ENCODE results near the gene CNTNAP2. TPM values are rescaled to one million over a fixed set of nuclear protein-coding genes. Genes with fewer than 3 reads are reported as not detected.

Gene CNTNAP2
- total and polyA plus RNA-seq, 9 of the 15 experiments (the other 6 are each of a cell fraction or from before 2014, with no cell fraction given): 0.04 to 0.62 (median 0.09) TPM; not detected in 4

DNA sequence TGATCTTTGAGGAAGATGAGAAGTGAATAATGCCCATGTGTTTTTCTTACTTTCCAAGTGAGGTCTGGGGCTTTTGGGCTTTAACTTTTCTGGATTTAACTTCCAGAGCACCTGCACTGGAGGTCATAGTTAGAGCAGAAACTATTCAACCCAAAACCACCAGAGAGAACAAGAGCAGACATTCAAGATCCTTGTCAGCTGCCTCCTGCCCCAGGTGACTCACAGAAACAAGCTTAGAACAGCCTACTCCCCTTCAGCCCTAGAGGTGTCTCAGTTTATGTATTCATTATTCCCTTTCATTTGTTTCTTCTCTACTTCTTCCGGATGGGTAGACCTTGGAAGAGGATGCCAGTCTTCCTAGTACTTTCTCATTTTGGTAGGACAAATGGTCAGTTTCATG lies 270.5 kb downstream of the CNTNAP2 start:
- intact Hi-C loops (cut with micrococcal nuclease) (no loop called here), in situ Hi-C loops (cut with MboI) (no loop called here)
- DNase-seq (ENCODE audit: extremely low read depth in 1 of 4, low spot score in 3 of 4): no peak
- H3K79me2 ChIP-seq (ENCODE audit: control insufficient read depth, insufficient read depth, low read length): no peaks in the 10 kb centered on the region
- no peak overlapping the region for H3K27ac ChIP-seq (ENCODE audit: extremely low read depth, low read depth, low read length)
- no peaks in the 10 kb centered on the region for H3K27me3 ChIP-seq (ENCODE audit: control insufficient read depth in 2 of 2, insufficient read depth in 2 of 2, low read length in 2 of 2)
- no peak overlapping the region for H3K4me2 ChIP-seq (ENCODE audit: insufficient read depth, low read length)
- CTCF ChIA-PET (ENCODE audit: low intra/inter-chr PET ratio): no interaction called here
- H4K20me1 ChIP-seq (replicated peaks; ENCODE audit: control insufficient read depth, insufficient read depth, low read length): no peaks in the 10 kb centered on the region
- H3K9me1 ChIP-seq (ENCODE audit: control insufficient read depth, insufficient read depth, low read length): no peaks in the 10 kb centered on the region
- no peak for ATAC-seq
- no peak overlapping the region for H2AFZ ChIP-seq (ENCODE audit: low read depth, low read length)
- POLR2A ChIA-PET: no interaction called here
- TF ChIP-seq, protein P1, sequence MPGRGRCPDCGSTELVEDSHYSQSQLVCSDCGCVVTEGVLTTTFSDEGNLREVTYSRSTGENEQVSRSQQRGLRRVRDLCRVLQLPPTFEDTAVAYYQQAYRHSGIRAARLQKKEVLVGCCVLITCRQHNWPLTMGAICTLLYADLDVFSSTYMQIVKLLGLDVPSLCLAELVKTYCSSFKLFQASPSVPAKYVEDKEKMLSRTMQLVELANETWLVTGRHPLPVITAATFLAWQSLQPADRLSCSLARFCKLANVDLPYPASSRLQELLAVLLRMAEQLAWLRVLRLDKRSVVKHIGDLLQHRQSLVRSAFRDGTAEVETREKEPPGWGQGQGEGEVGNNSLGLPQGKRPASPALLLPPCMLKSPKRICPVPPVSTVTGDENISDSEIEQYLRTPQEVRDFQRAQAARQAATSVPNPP (IDR thresholded peaks at IDR 0.05; ENCODE audit: borderline replicate concordance, insufficient read depth, insufficient read length): no peak
- TF ChIP-seq KAT2B (IDR thresholded peaks at IDR 0.05; ENCODE audit: low read depth, low read length): no peak
- no peak for TF ChIP-seq CSDE1 (IDR thresholded peaks at IDR 0.05)
- TF ChIP-seq SPI1 (IDR thresholded peaks at IDR 0.05; ENCODE audit: borderline replicate concordance, low read depth, low read length): no peak
- no peak for TF ChIP-seq BRD9 (IDR thresholded peaks at IDR 0.05; ENCODE audit: low read depth, partially characterized antibody)
- no peak for TF ChIP-seq NCOA4 (IDR thresholded peaks at IDR 0.05; ENCODE audit: partially characterized antibody)
- TF ChIP-seq HDAC6 (IDR thresholded peaks at IDR 0.05; ENCODE audit: low read depth, low read length): no peak
- TF ChIP-seq, protein P2, sequence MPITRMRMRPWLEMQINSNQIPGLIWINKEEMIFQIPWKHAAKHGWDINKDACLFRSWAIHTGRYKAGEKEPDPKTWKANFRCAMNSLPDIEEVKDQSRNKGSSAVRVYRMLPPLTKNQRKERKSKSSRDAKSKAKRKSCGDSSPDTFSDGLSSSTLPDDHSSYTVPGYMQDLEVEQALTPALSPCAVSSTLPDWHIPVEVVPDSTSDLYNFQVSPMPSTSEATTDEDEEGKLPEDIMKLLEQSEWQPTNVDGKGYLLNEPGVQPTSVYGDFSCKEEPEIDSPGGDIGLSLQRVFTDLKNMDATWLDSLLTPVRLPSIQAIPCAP (CRISPR knock-in tag; IDR thresholded peaks at IDR 0.05; ENCODE audit: borderline replicate concordance): no peak
- TF ChIP-seq, protein P3, sequence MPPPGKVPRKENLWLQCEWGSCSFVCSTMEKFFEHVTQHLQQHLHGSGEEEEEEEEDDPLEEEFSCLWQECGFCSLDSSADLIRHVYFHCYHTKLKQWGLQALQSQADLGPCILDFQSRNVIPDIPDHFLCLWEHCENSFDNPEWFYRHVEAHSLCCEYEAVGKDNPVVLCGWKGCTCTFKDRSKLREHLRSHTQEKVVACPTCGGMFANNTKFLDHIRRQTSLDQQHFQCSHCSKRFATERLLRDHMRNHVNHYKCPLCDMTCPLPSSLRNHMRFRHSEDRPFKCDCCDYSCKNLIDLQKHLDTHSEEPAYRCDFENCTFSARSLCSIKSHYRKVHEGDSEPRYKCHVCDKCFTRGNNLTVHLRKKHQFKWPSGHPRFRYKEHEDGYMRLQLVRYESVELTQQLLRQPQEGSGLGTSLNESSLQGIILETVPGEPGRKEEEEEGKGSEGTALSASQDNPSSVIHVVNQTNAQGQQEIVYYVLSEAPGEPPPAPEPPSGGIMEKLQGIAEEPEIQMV (tag; conservative IDR thresholded peaks at IDR 0.05; ENCODE audit: low read depth): no peak
- TF ChIP-seq ZNF3 (CRISPR knock-in tag; IDR thresholded peaks at IDR 0.05): no peak
- TF ChIP-seq RAD51 (IDR thresholded peaks at IDR 0.05; ENCODE audit: borderline replicate concordance, low read depth): no peak
- no peak for TF ChIP-seq NFE2 (IDR thresholded peaks at IDR 0.05; ENCODE audit: low read depth)
- no peak for TF ChIP-seq SREBF2 (CRISPR knock-in tag; IDR thresholded peaks at IDR 0.05)
- no peak for TF ChIP-seq SLC30A9 (CRISPR knock-in tag; IDR thresholded peaks at IDR 0.05)
- no peak for TF ChIP-seq BACH1 (tag; IDR thresholded peaks at IDR 0.05)
- no peak for TF ChIP-seq TBP (optimal IDR thresholded peaks at IDR 0.05; ENCODE audit: low read depth, low read length)
- TF ChIP-seq MXI1 (IDR thresholded peaks at IDR 0.05; ENCODE audit: low read depth, low read length): no peak
- no peak for TF ChIP-seq ZFPM2 (CRISPR knock-in tag; IDR thresholded peaks at IDR 0.05)
- TF ChIP-seq, protein P4, sequence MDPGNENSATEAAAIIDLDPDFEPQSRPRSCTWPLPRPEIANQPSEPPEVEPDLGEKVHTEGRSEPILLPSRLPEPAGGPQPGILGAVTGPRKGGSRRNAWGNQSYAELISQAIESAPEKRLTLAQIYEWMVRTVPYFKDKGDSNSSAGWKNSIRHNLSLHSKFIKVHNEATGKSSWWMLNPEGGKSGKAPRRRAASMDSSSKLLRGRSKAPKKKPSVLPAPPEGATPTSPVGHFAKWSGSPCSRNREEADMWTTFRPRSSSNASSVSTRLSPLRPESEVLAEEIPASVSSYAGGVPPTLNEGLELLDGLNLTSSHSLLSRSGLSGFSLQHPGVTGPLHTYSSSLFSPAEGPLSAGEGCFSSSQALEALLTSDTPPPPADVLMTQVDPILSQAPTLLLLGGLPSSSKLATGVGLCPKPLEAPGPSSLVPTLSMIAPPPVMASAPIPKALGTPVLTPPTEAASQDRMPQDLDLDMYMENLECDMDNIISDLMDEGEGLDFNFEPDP (CRISPR knock-in tag; IDR thresholded peaks at IDR 0.05): no peak
- TF ChIP-seq MED1 (CRISPR knock-in tag; IDR thresholded peaks at IDR 0.05; ENCODE audit: borderline replicate concordance): no peak
- WGBS (ENCODE audit: insufficient coverage, low coverage, missing lambda C conversion rate): 4% methylated on average over 1 of the region's 1 CpG
- H3K9me3 ChIP-seq (replicated peaks; ENCODE audit: control insufficient read depth, insufficient read depth, low read depth, low read length): no peaks in the 10 kb centered on the region
- H3K4me3 ChIP-seq: no peak overlapping the region
- no peak for FAIRE-seq
- H3K36me3 ChIP-seq (ENCODE audit: control insufficient read depth, insufficient read depth, low read length): no peaks in the 10 kb centered on the region
- no peak overlapping the region for H3K9ac ChIP-seq (ENCODE audit: insufficient read depth in 1 of 2, low read depth in 2 of 2, low read length in 2 of 2)
- H3K4me1 ChIP-seq (replicated peaks in 1 of 2; ENCODE audit: control insufficient read depth in 2 of 2, insufficient read depth in 2 of 2, low read length in 2 of 2): no peaks in the 10 kb centered on the region
- no TSS peak for BruUV-seq (replicated peaks)
